ENCODE data around the gene TRAF3.

The TRAF3 gene

GRCh38 chr14:102954081-102954789 is 177.0 kb downstream of the TRAF3 start:
- Histone ChIP-seq H3K4me2 (ENCODE audit: low read length) (no peak overlapping the region), H3K9me3 (ENCODE audit: insufficient read depth, low read depth, low read length) (no peaks in the 10 kb centered on the region), H3K4ac (ENCODE audit: low read depth, low read length) (no peak overlapping the region), H2BK5ac (ENCODE audit: low read depth, low read length, poor library complexity) (no peak overlapping the region), H3K9ac (ENCODE audit: low read length) (no peak overlapping the region), H2AK5ac (ENCODE audit: low read length) (no peak overlapping the region), H4K8ac (ENCODE audit: low read depth, low read length) (no peak overlapping the region), H2AFZ (ENCODE audit: insufficient read depth, low read length, poor library complexity) (no peak overlapping the region), H3K18ac (ENCODE audit: low read length) (no peak overlapping the region), H2BK12ac (ENCODE audit: low read length) (no peak overlapping the region), H3K79me1 (ENCODE audit: low read length) (no peaks in the 10 kb centered on the region), H3K27me3 (ENCODE audit: insufficient read depth, low read length) (no peaks in the 10 kb centered on the region), H3K79me2 (ENCODE audit: control insufficient read depth, insufficient read depth, low read length, poor library complexity) (no peaks in the 10 kb centered on the region), H4K12ac (ENCODE audit: low read depth, low read length) (no peak overlapping the region), H3K4me3 (ENCODE audit: low read depth, low read length) (no peak overlapping the region), H3K14ac (ENCODE audit: low read length) (no peak overlapping the region), H3K23ac (ENCODE audit: low read length) (no peak overlapping the region), H3K36me3 (ENCODE audit: control insufficient read depth in 1 of 2, insufficient read depth in 2 of 2, low read length in 2 of 2) (peaks cover 71 to 81% of the 10 kb centered on the region in 2 experiments), H3K27ac (ENCODE audit: low read depth, low read length) (no peak overlapping the region), H2BK120ac (ENCODE audit: insufficient read depth, low read length, poor library complexity) (no peak overlapping the region), H3K4me1 (ENCODE audit: control insufficient read depth in 1 of 2, insufficient read depth in 2 of 2, low read length in 2 of 2) (no peaks in the 10 kb centered on the region), H4K91ac (ENCODE audit: low read depth, low read length) (no peak overlapping the region)
- no peak for DNase-seq
- no CpG with 5 or more reads among the region's 18 CpGs for WGBS (ENCODE audit: extremely low coverage, insufficient coverage, insufficient read length)

GRCh38 chr14:102955636-102956408 is 178.6 kb downstream of the TRAF3 start:
- Histone ChIP-seq H3K14ac (ENCODE audit: low read length) (no peak overlapping the region), H3K4me1 (ENCODE audit: control insufficient read depth in 1 of 2, insufficient read depth in 2 of 2, low read length in 2 of 2) (no peaks in the 10 kb centered on the region), H4K8ac (ENCODE audit: low read depth, low read length) (no peak overlapping the region), H3K4me2 (ENCODE audit: low read length) (no peak overlapping the region), H4K91ac (ENCODE audit: low read depth, low read length) (no peak overlapping the region), H3K79me1 (ENCODE audit: low read length) (no peaks in the 10 kb centered on the region), H3K79me2 (ENCODE audit: control insufficient read depth, insufficient read depth, low read length, poor library complexity) (no peaks in the 10 kb centered on the region), H3K27ac (ENCODE audit: low read depth, low read length) (no peak overlapping the region), H2AK5ac (ENCODE audit: low read length) (no peak overlapping the region), H4K12ac (ENCODE audit: low read depth, low read length) (no peak overlapping the region), H3K36me3 (ENCODE audit: control insufficient read depth in 1 of 2, insufficient read depth in 2 of 2, low read length in 2 of 2) (peaks cover 61 to 77% of the 10 kb centered on the region in 2 experiments), H3K4me3 (ENCODE audit: low read depth, low read length) (no peak overlapping the region), H2BK120ac (ENCODE audit: insufficient read depth, low read length, poor library complexity) (no peak overlapping the region), H3K18ac (ENCODE audit: low read length) (no peak overlapping the region), H3K9me3 (ENCODE audit: insufficient read depth, low read depth, low read length) (no peaks in the 10 kb centered on the region), H3K4ac (ENCODE audit: low read depth, low read length) (no peak overlapping the region), H2BK12ac (ENCODE audit: low read length) (no peak overlapping the region), H2AFZ (ENCODE audit: insufficient read depth, low read length, poor library complexity) (no peak overlapping the region), H3K23ac (ENCODE audit: low read length) (peak overlapping the region; percentile 31), H3K27me3 (ENCODE audit: insufficient read depth, low read length) (no peaks in the 10 kb centered on the region), H3K9ac (ENCODE audit: low read length) (no peak overlapping the region), H2BK5ac (ENCODE audit: low read depth, low read length, poor library complexity) (no peak overlapping the region)
- WGBS (ENCODE audit: extremely low coverage, insufficient coverage, insufficient read length), result no CpG with 5 or more reads among the region's 8 CpGs
- DNase-seq, result no peak

GRCh38 chr14:102957222-102957621 is 180.0 kb downstream of the TRAF3 start:
- WGBS (ENCODE audit: extremely low coverage, insufficient coverage, insufficient read length), result no CpG with 5 or more reads among the region's 10 CpGs
- no peak overlapping the region for H3K14ac ChIP-seq (ENCODE audit: low read length)
- H3K23ac ChIP-seq (ENCODE audit: low read length), result no peak overlapping the region
- H3K79me1 ChIP-seq (ENCODE audit: low read length), result no peaks in the 10 kb centered on the region
- H3K79me2 ChIP-seq (ENCODE audit: control insufficient read depth, insufficient read depth, low read length, poor library complexity), result no peaks in the 10 kb centered on the region
- H3K4me3 ChIP-seq (ENCODE audit: low read depth, low read length), result no peak overlapping the region
- no peak overlapping the region for H4K8ac ChIP-seq (ENCODE audit: low read depth, low read length)
- H3K9me3 ChIP-seq (ENCODE audit: insufficient read depth, low read depth, low read length), result no peaks in the 10 kb centered on the region
- no peak overlapping the region for H3K18ac ChIP-seq (ENCODE audit: low read length)
- no peak overlapping the region for H2BK120ac ChIP-seq (ENCODE audit: insufficient read depth, low read length, poor library complexity)
- no peak overlapping the region for H3K27ac ChIP-seq (ENCODE audit: low read depth, low read length)
- no peak overlapping the region for H2AFZ ChIP-seq (ENCODE audit: insufficient read depth, low read length, poor library complexity)
- no peak overlapping the region for H2AK5ac ChIP-seq (ENCODE audit: low read length)
- peaks cover 57 to 74% of the 10 kb centered on the region in 2 experiments for H3K36me3 ChIP-seq (ENCODE audit: control insufficient read depth in 1 of 2, insufficient read depth in 2 of 2, low read length in 2 of 2)
- no peaks in the 10 kb centered on the region for H3K27me3 ChIP-seq (ENCODE audit: insufficient read depth, low read length)
- DNase-seq, result no peak
- no peak overlapping the region for H3K4ac ChIP-seq (ENCODE audit: low read depth, low read length)
- no peak overlapping the region for H2BK12ac ChIP-seq (ENCODE audit: low read length)
- H3K4me1 ChIP-seq (ENCODE audit: control insufficient read depth in 1 of 2, insufficient read depth in 2 of 2, low read length in 2 of 2), result no peaks in the 10 kb centered on the region
- H4K91ac ChIP-seq (ENCODE audit: low read depth, low read length), result no peak overlapping the region
- no peak overlapping the region for H4K12ac ChIP-seq (ENCODE audit: low read depth, low read length)
- H2BK5ac ChIP-seq (ENCODE audit: low read depth, low read length, poor library complexity), result no peak overlapping the region
- no peak overlapping the region for H3K4me2 ChIP-seq (ENCODE audit: low read length)
- H3K9ac ChIP-seq (ENCODE audit: low read length), result no peak overlapping the region

- Histone ChIP-seq H3K18ac (ENCODE audit: low read length) (no peak overlapping the region), H3K9me3 (ENCODE audit: insufficient read depth, low read depth, low read length) (no peaks in the 10 kb centered on the region), H3K23ac (ENCODE audit: low read length) (no peak overlapping the region), H4K12ac (ENCODE audit: low read depth, low read length) (no peak overlapping the region), H2BK5ac (ENCODE audit: low read depth, low read length, poor library complexity) (no peak overlapping the region), H2BK120ac (ENCODE audit: insufficient read depth, low read length, poor library complexity) (no peak overlapping the region), H2AK5ac (ENCODE audit: low read length) (no peak overlapping the region), H3K36me3 (ENCODE audit: control insufficient read depth in 1 of 2, insufficient read depth in 2 of 2, low read length in 2 of 2) (peaks cover 54 to 69% of the 10 kb centered on the region in 2 experiments), H3K4me2 (ENCODE audit: low read length) (no peak overlapping the region), H2BK12ac (ENCODE audit: low read length) (no peak overlapping the region), H3K79me1 (ENCODE audit: low read length) (no peaks in the 10 kb centered on the region), H3K4me1 (ENCODE audit: control insufficient read depth in 1 of 2, insufficient read depth in 2 of 2, low read length in 2 of 2) (no peaks in the 10 kb centered on the region), H3K14ac (ENCODE audit: low read length) (no peak overlapping the region), H3K27me3 (ENCODE audit: insufficient read depth, low read length) (no peaks in the 10 kb centered on the region), H4K8ac (ENCODE audit: low read depth, low read length) (no peak overlapping the region), H3K27ac (ENCODE audit: low read depth, low read length) (no peak overlapping the region), H3K79me2 (ENCODE audit: control insufficient read depth, insufficient read depth, low read length, poor library complexity) (no peaks in the 10 kb centered on the region), H3K4me3 (ENCODE audit: low read depth, low read length) (no peak overlapping the region), H3K9ac (ENCODE audit: low read length) (no peak overlapping the region), H3K4ac (ENCODE audit: low read depth, low read length) (no peak overlapping the region), H2AFZ (ENCODE audit: insufficient read depth, low read length, poor library complexity) (no peak overlapping the region), H4K91ac (ENCODE audit: low read depth, low read length) (no peak overlapping the region)
- WGBS (ENCODE audit: extremely low coverage, insufficient coverage, insufficient read length), result no CpG with 5 or more reads among the region's 10 CpGs
- DNase-seq, result no peak
Observed at GRCh38 chr14:102958461-102958860, 181.2 kb downstream of the TRAF3 start.
